Smooth muscle cell (in vitro differentiated cells): ENCODE data around the gene CEP112. TPM values are rescaled to one million over a fixed set of nuclear protein-coding genes. Genes with fewer than 3 reads are reported as not detected.

ENCODE experiments used
- DNase-seq: peaks from one replicate; lab custom pipeline; 2025; ENCODE audit not compliant: unreplicated experiment; lab: John Stamatoyannopoulos, UW
- H2AFZ ChIP-seq: fragments of 200-600 bp; sonication (generic); 2 replicates; pipeline ENCODE4 v1.6.0; 2016; ENCODE audit warnings: antibody characterized with exemption, low read depth, mild to moderate bottlenecking
- H3F3A ChIP-seq: fragments of 200-600 bp; sonication (generic); 2 replicates; pipeline ENCODE4 v1.6.0; 2017; ENCODE audit warnings: antibody characterized with exemption, low read depth
- H3K27ac ChIP-seq: fragments of 200-600 bp; sonication (generic); 2 replicates; pipeline ENCODE4 v1.5.1; 2016; ENCODE audit warnings: low read depth, mild to moderate bottlenecking
- H3K27me3 ChIP-seq: fragments of 200-600 bp; sonication (generic); 2 replicates; pipeline ENCODE4 v1.6.1; 2016; ENCODE audit warnings: low read depth, mild to moderate bottlenecking
- H3K36me3 ChIP-seq: fragments of 200-600 bp; sonication (generic); 2 replicates; pipeline ENCODE4 v1.5.1; 2016; ENCODE audit warnings: low read depth
- H3K4me1 ChIP-seq: fragments of 200-600 bp; sonication (generic); 2 replicates; pipeline ENCODE4 v1.5.1; 2016; ENCODE audit warnings: low read depth
- H3K4me2 ChIP-seq: fragments of 200-600 bp; sonication (generic); 2 replicates; pipeline ENCODE4 v1.6.0; 2016; ENCODE audit warnings: mild to moderate bottlenecking
- H3K4me3 ChIP-seq: fragments of 200-600 bp; sonication (generic); 2 replicates; pipeline ENCODE4 v1.5.1; 2016; ENCODE audit warnings: mild to moderate bottlenecking
- H3K79me2 ChIP-seq: fragments of 200-600 bp; sonication (generic); 2 replicates; pipeline ENCODE4 v1.6.0; 2016; ENCODE audit warnings: low read depth, mild to moderate bottlenecking
- H3K9ac ChIP-seq: fragments of 200-600 bp; sonication (generic); 2 replicates; pipeline ENCODE4 v1.6.0; 2016; ENCODE audit warnings: low read depth
- H3K9me3 ChIP-seq: fragments of 200-600 bp; sonication (generic); replicated peaks from 2 replicates; pipeline ENCODE4 v1.5.1; 2016; ENCODE audit warnings: low read depth
- H4K20me1 ChIP-seq: fragments of 200-600 bp; sonication (generic); 2 replicates; pipeline ENCODE4 v1.6.0; 2016; ENCODE audit warnings: low read depth
- CTCF ChIP-seq: fragments of 200-600 bp; sonication (generic); IDR thresholded peaks from 2 replicates; pipeline ENCODE4 v1.5.1; 2017; ENCODE audit warnings: borderline replicate concordance, mild to moderate bottlenecking, antibody characterized with exemption; ENCODE audit not compliant: insufficient read depth, poor library complexity, severe bottlenecking
- WGBS: methylation state at CpG from one replicate; pipeline ENCODE4 v1.1.7; 2016; ENCODE audit warnings: low lambda C conversion rate; 5-methylcytosine and 5-hydroxymethylcytosine counted together
- polyA plus RNA-seq: library from polyadenylated mRNA; unstranded; fragments of >200 nt; fragmentation: Nextera tagmentation; extraction: Ambion mirVana; gene quantifications from 2 replicates; pipeline ENCODE4 v1.2.1, GENCODE V29; 2016
- total RNA-seq: library from RNA; depleted of rRNA; stranded (reverse); fragments of >200 nt; gene quantifications from 2 replicates; pipeline ENCODE4 v1.2.3, GENCODE V29; 2014

Gene CEP112
- total and polyA plus RNA-seq, 2 experiments from 2014 or later, result 8.3 to 9.9 TPM

DNA sequence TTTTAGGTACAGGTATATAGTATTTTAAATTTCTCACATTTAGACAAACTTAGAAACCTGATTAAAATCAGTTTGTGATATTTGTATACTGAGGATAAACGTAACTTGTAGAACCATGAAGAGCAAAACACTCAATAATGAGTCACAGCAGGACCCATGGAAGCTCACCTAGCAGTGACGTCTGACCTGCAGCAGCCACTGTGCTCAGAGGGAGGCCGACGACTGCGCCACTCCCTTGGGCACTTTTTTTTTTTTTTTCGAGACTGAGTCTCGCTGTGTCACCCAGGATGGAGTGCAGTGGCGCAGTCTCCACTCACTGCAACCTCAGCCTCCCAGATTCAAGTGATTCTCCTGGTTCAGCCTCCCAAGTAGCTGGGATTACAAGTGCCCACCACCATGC, 524.3 kb downstream of the CEP112 start:
- Histone ChIP-seq H3K27me3 (no peaks in the 10 kb centered on the region), H3K4me2 (no peak overlapping the region), H3F3A (peaks cover 4% of the 10 kb centered on the region), H3K27ac (no peak overlapping the region), H3K79me2 (no peaks in the 10 kb centered on the region), H3K36me3 (no peaks in the 10 kb centered on the region), H3K9ac (no peak overlapping the region), H4K20me1 (no peaks in the 10 kb centered on the region), H3K9me3 (no peaks in the 10 kb centered on the region), H3K4me1 (peaks cover 15% of the 10 kb centered on the region), H2AFZ (no peak overlapping the region), H3K4me3 (no peak overlapping the region)
- TF ChIP-seq CTCF, result no peak
- no peak for DNase-seq
- WGBS, result 97% methylated on average over 8 of the region's 8 CpGs

- Histone ChIP-seq H3K4me3 (no peak overlapping the region), H3K27me3 (no peaks in the 10 kb centered on the region), H3F3A (peaks cover 4% of the 10 kb centered on the region), H3K9ac (no peak overlapping the region), H3K27ac (no peak overlapping the region), H2AFZ (no peak overlapping the region), H3K9me3 (no peaks in the 10 kb centered on the region), H3K4me1 (peaks cover 15% of the 10 kb centered on the region), H3K36me3 (no peaks in the 10 kb centered on the region), H4K20me1 (no peaks in the 10 kb centered on the region), H3K79me2 (no peaks in the 10 kb centered on the region), H3K4me2 (no peak overlapping the region)
- DNase-seq, result no peak
- no peak for TF ChIP-seq CTCF
- 90% methylated on average over 1 of the region's 1 CpG for WGBS
Measured at GRCh38 chr17:65666876-65667321, 525.0 kb downstream of the CEP112 start.

DNA sequence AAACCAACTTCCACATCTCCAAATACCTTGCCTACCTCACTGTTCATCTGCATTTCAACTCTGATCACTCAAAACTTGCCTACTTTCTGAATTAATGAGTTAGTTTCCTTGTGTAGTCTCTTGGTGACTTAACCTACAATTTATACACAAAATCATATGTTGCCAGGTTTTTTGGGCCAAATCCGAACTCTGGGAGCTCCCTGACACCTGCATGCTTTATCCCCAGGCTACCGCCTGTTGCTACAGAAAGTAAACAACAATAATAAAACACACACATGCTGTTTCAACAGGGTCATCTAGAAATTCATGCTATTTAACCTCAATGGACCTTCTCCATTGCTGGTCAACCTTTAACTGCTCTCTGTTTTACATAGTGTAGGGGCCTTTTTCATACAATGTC, 526.0 kb downstream of the CEP112 start:
- no peaks in the 10 kb centered on the region for H4K20me1 ChIP-seq
- no peak overlapping the region for H3K4me2 ChIP-seq
- H3K4me3 ChIP-seq, result no peak overlapping the region
- no peak for DNase-seq
- 87% methylated on average over 2 of the region's 2 CpGs for WGBS
- H3K9me3 ChIP-seq, result no peaks in the 10 kb centered on the region
- H3K27me3 ChIP-seq, result no peaks in the 10 kb centered on the region
- no peak overlapping the region for H3K9ac ChIP-seq
- peaks cover 4% of the 10 kb centered on the region for H3F3A ChIP-seq
- H3K79me2 ChIP-seq, result no peaks in the 10 kb centered on the region
- H3K27ac ChIP-seq, result no peak overlapping the region
- TF ChIP-seq CTCF, result no peak
- no peak overlapping the region for H2AFZ ChIP-seq
- peaks cover 12% of the 10 kb centered on the region for H3K4me1 ChIP-seq
- H3K36me3 ChIP-seq, result no peaks in the 10 kb centered on the region

DNA sequence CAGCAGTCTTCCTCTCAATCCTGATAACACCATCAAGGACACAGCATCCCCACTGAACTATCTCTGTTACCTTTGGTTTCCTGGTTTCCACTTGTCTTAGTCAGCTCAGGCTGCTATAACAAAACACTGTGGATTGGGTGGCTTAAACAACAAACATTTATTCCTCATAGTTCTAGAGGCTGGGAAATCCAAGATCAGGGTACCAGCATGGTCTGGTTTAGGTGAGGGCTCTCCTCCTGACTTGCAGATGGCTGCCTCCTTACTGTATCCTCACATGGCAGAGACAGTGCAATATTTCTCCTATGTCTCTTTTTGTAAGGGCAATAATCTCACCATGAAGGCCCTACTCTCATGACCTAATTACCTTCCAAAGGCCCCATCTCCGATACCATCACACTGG, 527.2 kb downstream of the CEP112 start:
- 96% methylated on average over 1 of the region's 1 CpG for WGBS
- H3K27me3 ChIP-seq, result no peaks in the 10 kb centered on the region
- peaks cover 7% of the 10 kb centered on the region for H3K4me1 ChIP-seq
- no peaks in the 10 kb centered on the region for H3K36me3 ChIP-seq
- no peak overlapping the region for H3K9ac ChIP-seq
- DNase-seq, result no peak
- H3K27ac ChIP-seq, result no peak overlapping the region
- no peaks in the 10 kb centered on the region for H4K20me1 ChIP-seq
- H3K4me3 ChIP-seq, result no peak overlapping the region
- H3K4me2 ChIP-seq, result no peak overlapping the region
- no peaks in the 10 kb centered on the region for H3K79me2 ChIP-seq
- TF ChIP-seq CTCF, result no peak
- no peaks in the 10 kb centered on the region for H3K9me3 ChIP-seq
- H2AFZ ChIP-seq, result no peak overlapping the region
- H3F3A ChIP-seq, result peaks cover 4% of the 10 kb centered on the region
